DOHH2 (cell line): Measurements from ENCODE around the gene TBCE.

Source experiments
- H3F3A ChIP-seq: fragments of 200-600 bp; sonication (generic), shearing (Covaris generic); 2 replicates; pipeline ENCODE4 v1.6.0; 2016; ENCODE audit warnings: antibody characterized with exemption, mild to moderate bottlenecking; ENCODE audit not compliant: control insufficient read depth, insufficient read depth
- H3K27ac ChIP-seq: fragments of 200-600 bp; sonication (generic); 2 replicates; pipeline ENCODE4 v1.5.1; 2014; ENCODE audit warnings: low read depth, mild to moderate bottlenecking, low read length, moderate library complexity
- H3K27me3 ChIP-seq: fragments of 200-600 bp; sonication (generic); 2 replicates; pipeline ENCODE4 v1.6.1; 2014; ENCODE audit warnings: mild to moderate bottlenecking, low read length, mixed read lengths; ENCODE audit not compliant: control insufficient read depth
- H3K36me3 ChIP-seq: fragments of 200-600 bp; sonication (generic); 2 replicates; pipeline ENCODE4 v1.6.1; 2014; ENCODE audit warnings: mild to moderate bottlenecking, low read length, moderate library complexity, mixed read lengths; ENCODE audit not compliant: control insufficient read depth
- H3K4me1 ChIP-seq: fragments of 200-600 bp; sonication (generic); 2 replicates; pipeline ENCODE4 v1.6.1; 2014; ENCODE audit warnings: mild to moderate bottlenecking, low read length, mixed read lengths; ENCODE audit not compliant: control insufficient read depth
- H3K4me2 ChIP-seq: fragments of 200-600 bp; sonication (generic); 2 replicates; pipeline ENCODE4 v1.6.0; 2014; ENCODE audit warnings: mild to moderate bottlenecking, low read length, moderate library complexity
- H3K4me3 ChIP-seq: fragments of 200-600 bp; sonication (generic); 2 replicates; pipeline ENCODE4 v1.5.1; 2014; ENCODE audit warnings: mild to moderate bottlenecking, low read length, mixed read lengths
- H3K79me2 ChIP-seq: fragments of 200-600 bp; sonication (generic); 2 replicates; pipeline ENCODE4 v1.6.1; 2014; ENCODE audit warnings: mild to moderate bottlenecking, low read length, mixed read lengths; ENCODE audit not compliant: control insufficient read depth
- H3K9me2 ChIP-seq: fragments of 200-600 bp; sonication (generic); replicated peaks from 2 replicates; pipeline ENCODE4 v1.6.1; 2014; ENCODE audit warnings: mild to moderate bottlenecking, low read length, mixed read lengths; ENCODE audit not compliant: control insufficient read depth
- H3K9me3 ChIP-seq: fragments of 200-600 bp; sonication (generic); 2 replicates; pipeline ENCODE4 v1.6.1; 2014; ENCODE audit warnings: antibody characterized with exemption, low read length, mixed read lengths; ENCODE audit not compliant: control insufficient read depth, insufficient read depth
- H4K20me1 ChIP-seq: fragments of 200-600 bp; sonication (generic); 2 replicates; pipeline ENCODE4 v1.6.0; 2014; ENCODE audit warnings: low read depth, mild to moderate bottlenecking, antibody characterized with exemption, low read length, moderate library complexity; ENCODE audit not compliant: control insufficient read depth, insufficient read depth
- EZH2phosphoT487 ChIP-seq: fragments of 200-600 bp; sonication (generic); IDR thresholded peaks from 2 replicates; pipeline ENCODE4 v1.6.1; 2017; ENCODE audit warnings: borderline replicate concordance, mild to moderate bottlenecking, antibody characterized with exemption, low read length, moderate library complexity, mixed read lengths
- TF ChIP-seq, protein P1 (sequence below): fragments of 200-600 bp; sonication (generic); IDR thresholded peaks from one replicate; pipeline ENCODE4 v1.5.1; 2014; ENCODE audit warnings: antibody characterized with exemption, mild to moderate bottlenecking, low read depth, low read length; ENCODE audit not compliant: poor library complexity, severe bottlenecking

The TBCE gene

DNA sequence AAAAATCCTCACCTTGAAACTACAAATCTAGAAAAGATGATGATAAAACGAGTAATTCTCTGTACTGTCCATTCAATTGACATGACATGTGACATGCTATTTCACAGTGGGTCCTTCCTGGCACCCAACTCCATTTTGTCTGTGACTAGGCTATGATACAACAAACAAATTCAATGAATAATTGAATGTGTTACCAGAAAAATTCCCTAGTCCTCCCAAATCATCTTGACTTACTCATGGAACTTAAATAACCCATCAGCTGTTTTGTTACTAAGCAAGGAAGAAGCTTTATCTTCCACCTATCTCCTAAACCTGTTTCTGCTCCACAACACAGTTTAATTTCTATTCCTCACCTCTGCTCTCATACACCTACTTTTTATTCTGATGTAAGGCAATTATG is 106.6 kb downstream of the TBCE start:
- Histone ChIP-seq H3K27ac (no peak overlapping the region), H3K9me3 (no peaks in the 10 kb centered on the region), H3K4me3 (no peak overlapping the region), H3F3A (no peaks in the 10 kb centered on the region), H3K79me2 (no peaks in the 10 kb centered on the region), H3K27me3 (no peaks in the 10 kb centered on the region), H3K36me3 (peaks cover 10% of the 10 kb centered on the region), H3K4me2 (no peak overlapping the region), H3K9me2 (no peaks in the 10 kb centered on the region), H3K4me1 (no peaks in the 10 kb centered on the region), H4K20me1 (no peaks in the 10 kb centered on the region)
- TF ChIP-seq, protein P1, sequence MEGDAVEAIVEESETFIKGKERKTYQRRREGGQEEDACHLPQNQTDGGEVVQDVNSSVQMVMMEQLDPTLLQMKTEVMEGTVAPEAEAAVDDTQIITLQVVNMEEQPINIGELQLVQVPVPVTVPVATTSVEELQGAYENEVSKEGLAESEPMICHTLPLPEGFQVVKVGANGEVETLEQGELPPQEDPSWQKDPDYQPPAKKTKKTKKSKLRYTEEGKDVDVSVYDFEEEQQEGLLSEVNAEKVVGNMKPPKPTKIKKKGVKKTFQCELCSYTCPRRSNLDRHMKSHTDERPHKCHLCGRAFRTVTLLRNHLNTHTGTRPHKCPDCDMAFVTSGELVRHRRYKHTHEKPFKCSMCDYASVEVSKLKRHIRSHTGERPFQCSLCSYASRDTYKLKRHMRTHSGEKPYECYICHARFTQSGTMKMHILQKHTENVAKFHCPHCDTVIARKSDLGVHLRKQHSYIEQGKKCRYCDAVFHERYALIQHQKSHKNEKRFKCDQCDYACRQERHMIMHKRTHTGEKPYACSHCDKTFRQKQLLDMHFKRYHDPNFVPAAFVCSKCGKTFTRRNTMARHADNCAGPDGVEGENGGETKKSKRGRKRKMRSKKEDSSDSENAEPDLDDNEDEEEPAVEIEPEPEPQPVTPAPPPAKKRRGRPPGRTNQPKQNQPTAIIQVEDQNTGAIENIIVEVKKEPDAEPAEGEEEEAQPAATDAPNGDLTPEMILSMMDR: no peak
- TF ChIP-seq EZH2phosphoT487: no peak

DNA sequence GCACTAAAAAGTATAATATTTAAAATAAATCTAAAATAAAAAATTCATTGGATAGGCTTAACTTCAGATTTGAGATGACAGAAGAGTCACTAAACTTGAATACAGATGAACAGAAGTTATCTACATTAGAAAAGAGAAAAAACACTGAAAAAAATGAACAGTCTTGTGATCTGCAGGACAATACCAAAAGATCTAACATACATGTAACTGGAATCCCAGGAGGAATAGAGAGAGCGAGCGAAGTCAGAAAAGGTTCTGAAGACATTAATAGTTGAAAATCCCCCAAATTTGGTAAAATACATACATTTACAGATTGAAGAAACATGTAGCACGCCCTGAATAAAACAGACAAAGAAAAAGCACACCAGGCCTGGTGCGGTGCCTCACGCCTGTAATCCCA is 115.9 kb downstream of the TBCE start:
- Histone ChIP-seq H3K36me3 (peaks cover 38% of the 10 kb centered on the region), H3K27me3 (no peaks in the 10 kb centered on the region), H3F3A (no peaks in the 10 kb centered on the region), H3K9me3 (no peaks in the 10 kb centered on the region), H4K20me1 (no peaks in the 10 kb centered on the region), H3K79me2 (no peaks in the 10 kb centered on the region), H3K9me2 (no peaks in the 10 kb centered on the region), H3K4me2 (no peak overlapping the region), H3K27ac (no peak overlapping the region), H3K4me1 (no peaks in the 10 kb centered on the region), H3K4me3 (no peak overlapping the region)
- TF ChIP-seq, protein P1: no peak
- TF ChIP-seq EZH2phosphoT487: no peak

DNA sequence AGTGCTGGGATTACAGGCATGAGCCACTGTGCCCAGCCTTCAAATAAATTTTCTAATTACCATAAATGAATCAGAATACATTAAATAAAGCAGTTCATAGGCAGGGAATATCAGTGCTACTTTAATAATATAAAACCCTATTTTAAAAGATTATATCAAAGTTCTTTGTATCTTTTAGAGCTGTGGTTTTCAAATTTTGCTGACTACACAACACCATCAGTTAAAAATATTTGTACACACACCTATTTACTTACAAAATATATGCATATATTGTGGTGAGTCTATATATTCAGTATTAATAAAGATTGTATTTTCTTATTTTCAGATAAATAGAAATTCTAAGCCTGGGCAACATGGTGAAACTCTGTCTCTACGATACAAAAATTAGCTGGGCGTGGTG is 118.3 kb downstream of the TBCE start:
- Histone ChIP-seq H3K4me2 (no peak overlapping the region), H3K36me3 (peaks cover 21% of the 10 kb centered on the region)
- no peak for TF ChIP-seq EZH2phosphoT487

DNA sequence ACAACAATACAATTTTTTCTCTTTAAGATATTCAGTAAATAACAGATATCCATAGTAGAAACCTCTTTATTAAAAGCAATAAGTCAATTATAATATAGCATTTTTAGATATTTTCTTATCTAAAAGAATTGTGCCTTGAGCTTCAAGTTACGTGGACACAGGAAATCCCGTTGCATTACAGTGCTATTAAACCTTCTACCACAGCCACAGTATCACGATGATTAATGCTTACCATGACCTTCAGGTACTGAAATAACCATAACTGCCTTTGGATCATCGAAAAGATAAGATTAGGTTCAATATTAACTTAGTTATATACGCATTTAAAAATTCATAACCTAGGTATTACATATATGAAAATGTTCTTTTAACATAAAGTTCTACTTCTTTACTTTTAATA is 119.1 kb downstream of the TBCE start:
- H4K20me1 ChIP-seq: no peaks in the 10 kb centered on the region
- TF ChIP-seq, protein P1: no peak
- TF ChIP-seq EZH2phosphoT487: no peak
- H3K9me3 ChIP-seq: no peaks in the 10 kb centered on the region
- no peak overlapping the region for H3K4me3 ChIP-seq
- no peak overlapping the region for H3K27ac ChIP-seq
- no peaks in the 10 kb centered on the region for H3K79me2 ChIP-seq
- H3F3A ChIP-seq: no peaks in the 10 kb centered on the region
- no peaks in the 10 kb centered on the region for H3K9me2 ChIP-seq
- no peaks in the 10 kb centered on the region for H3K27me3 ChIP-seq
- H3K4me2 ChIP-seq: no peak overlapping the region
- H3K4me1 ChIP-seq: no peaks in the 10 kb centered on the region
- H3K36me3 ChIP-seq: peaks cover 25% of the 10 kb centered on the region

More for the DNA sequence above, 118.3 kb downstream of the TBCE start:
- H4K20me1 ChIP-seq: no peaks in the 10 kb centered on the region
- no peak overlapping the region for H3K4me3 ChIP-seq
- no peaks in the 10 kb centered on the region for H3K9me3 ChIP-seq
- no peak overlapping the region for H3K27ac ChIP-seq
- no peaks in the 10 kb centered on the region for H3K9me2 ChIP-seq
- H3F3A ChIP-seq: no peaks in the 10 kb centered on the region
- no peaks in the 10 kb centered on the region for H3K27me3 ChIP-seq
- H3K4me1 ChIP-seq: no peaks in the 10 kb centered on the region
- no peaks in the 10 kb centered on the region for H3K79me2 ChIP-seq
